Measurements from ENCODE around the gene AOC1.

Gene AOC1

GRCh38 chr7:150866932-150867564 lies 14.7 kb downstream of the AOC1 start:
- no peak for DNase-seq (ENCODE audit: low read depth)
- TF ChIP-seq, protein P1, sequence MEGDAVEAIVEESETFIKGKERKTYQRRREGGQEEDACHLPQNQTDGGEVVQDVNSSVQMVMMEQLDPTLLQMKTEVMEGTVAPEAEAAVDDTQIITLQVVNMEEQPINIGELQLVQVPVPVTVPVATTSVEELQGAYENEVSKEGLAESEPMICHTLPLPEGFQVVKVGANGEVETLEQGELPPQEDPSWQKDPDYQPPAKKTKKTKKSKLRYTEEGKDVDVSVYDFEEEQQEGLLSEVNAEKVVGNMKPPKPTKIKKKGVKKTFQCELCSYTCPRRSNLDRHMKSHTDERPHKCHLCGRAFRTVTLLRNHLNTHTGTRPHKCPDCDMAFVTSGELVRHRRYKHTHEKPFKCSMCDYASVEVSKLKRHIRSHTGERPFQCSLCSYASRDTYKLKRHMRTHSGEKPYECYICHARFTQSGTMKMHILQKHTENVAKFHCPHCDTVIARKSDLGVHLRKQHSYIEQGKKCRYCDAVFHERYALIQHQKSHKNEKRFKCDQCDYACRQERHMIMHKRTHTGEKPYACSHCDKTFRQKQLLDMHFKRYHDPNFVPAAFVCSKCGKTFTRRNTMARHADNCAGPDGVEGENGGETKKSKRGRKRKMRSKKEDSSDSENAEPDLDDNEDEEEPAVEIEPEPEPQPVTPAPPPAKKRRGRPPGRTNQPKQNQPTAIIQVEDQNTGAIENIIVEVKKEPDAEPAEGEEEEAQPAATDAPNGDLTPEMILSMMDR (IDR thresholded peaks at IDR 0.05; ENCODE audit: control insufficient read depth, extremely low read depth, insufficient read depth), result no peak
- no peak overlapping the region for H3K4me3 ChIP-seq (ENCODE audit: low read depth, low read length)

DNA sequence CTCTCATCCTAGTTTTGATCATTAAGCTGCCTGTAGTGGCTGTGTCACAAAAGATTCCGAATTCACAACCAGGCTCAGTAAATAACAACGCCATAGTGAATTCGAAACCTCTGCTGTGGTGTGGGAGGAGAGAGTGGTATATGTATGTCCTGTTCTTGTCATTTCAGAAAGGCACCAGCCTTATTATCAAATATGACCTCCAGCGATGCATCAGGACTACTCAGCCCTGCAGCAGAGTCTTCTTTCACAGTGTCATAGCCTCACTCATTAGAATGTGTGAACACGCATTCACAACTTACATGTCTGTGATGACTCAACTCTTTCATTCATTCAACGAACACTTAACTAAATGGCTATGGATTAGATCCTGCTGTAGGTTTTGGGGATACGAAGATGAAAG lies 15.3 kb downstream of the AOC1 start:
- TF ChIP-seq, protein P1 (IDR thresholded peaks at IDR 0.05; ENCODE audit: control insufficient read depth, extremely low read depth, insufficient read depth), result no peak

DNA sequence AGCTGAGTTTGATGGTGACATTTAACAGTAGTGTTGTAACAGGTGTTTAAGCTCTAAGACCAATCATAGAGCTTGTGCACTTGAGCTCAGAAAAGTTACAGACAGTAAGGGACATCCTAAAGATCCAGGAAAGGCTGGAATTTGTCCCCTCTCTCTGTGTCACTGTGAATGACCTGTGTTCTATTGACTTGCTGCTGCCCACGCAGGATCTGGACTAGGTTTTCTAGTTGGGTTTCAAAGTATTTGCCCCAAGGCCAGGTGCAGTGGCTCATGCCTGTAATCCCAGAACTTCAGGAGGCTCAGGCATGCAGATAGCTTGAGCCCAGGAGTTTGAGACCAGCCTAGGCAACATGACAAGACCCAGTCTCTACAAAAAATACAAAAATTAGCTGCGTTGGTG lies 17.1 kb downstream of the AOC1 start:
- TF ChIP-seq, protein P1 (IDR thresholded peaks at IDR 0.05; ENCODE audit: control insufficient read depth, extremely low read depth, insufficient read depth), result no peak
- no peak for DNase-seq (ENCODE audit: low read depth)
- H3K4me3 ChIP-seq (ENCODE audit: low read depth, low read length), result no peak overlapping the region

More for the DNA sequence above, 15.3 kb downstream of the AOC1 start:
- no peak for DNase-seq (ENCODE audit: low read depth)
- H3K4me3 ChIP-seq (ENCODE audit: low read depth, low read length), result no peak overlapping the region

- no peak overlapping the region for H3K4me3 ChIP-seq (ENCODE audit: low read depth, low read length)
- DNase-seq (ENCODE audit: low read depth), result no peak
- TF ChIP-seq, protein P1 (IDR thresholded peaks at IDR 0.05; ENCODE audit: control insufficient read depth, extremely low read depth, insufficient read depth), result no peak
Measured at GRCh38 chr7:150871601-150872000, 19.3 kb downstream of the AOC1 start.

DNA sequence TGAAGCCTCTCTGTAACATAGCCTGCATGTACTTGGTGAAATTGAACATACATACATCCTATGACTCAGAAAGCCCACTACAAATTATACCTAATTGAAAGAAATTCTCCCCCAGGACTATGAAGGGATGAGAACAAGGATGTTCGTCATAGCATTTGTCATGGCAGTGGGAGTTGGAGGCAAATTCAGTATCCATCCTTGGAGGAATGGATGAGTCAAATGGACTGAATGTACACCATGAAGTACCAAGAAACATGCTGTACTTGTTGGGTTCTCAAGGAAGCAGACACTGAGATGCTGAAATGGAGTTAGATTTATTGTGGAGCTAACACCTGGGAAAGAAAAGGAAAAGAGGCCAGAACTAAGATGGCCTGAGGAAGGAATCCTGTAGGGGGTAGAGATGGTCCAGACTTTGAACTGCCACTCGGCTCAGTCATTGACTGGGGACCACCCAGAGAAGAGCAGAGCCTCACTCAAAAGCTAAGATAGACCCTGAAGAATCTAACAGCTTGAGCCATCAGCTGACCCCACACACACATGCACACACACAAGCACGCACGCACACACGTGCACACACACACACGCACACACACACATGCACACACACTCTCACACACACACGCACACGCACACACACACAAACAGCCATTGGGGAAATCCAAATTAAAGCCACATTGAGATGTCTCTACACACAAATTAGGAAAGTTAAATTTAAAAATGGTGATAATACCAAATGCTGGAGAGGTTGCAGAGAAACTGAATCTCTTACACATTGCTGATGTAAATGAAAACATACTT lies 22.3 kb downstream of the AOC1 start:
- H3K4me3 ChIP-seq (ENCODE audit: low read depth, low read length), result no peak overlapping the region
- TF ChIP-seq, protein P1 (IDR thresholded peaks at IDR 0.05; ENCODE audit: control insufficient read depth, extremely low read depth, insufficient read depth), result no peak
- DNase-seq (ENCODE audit: low read depth), result no peak

DNA sequence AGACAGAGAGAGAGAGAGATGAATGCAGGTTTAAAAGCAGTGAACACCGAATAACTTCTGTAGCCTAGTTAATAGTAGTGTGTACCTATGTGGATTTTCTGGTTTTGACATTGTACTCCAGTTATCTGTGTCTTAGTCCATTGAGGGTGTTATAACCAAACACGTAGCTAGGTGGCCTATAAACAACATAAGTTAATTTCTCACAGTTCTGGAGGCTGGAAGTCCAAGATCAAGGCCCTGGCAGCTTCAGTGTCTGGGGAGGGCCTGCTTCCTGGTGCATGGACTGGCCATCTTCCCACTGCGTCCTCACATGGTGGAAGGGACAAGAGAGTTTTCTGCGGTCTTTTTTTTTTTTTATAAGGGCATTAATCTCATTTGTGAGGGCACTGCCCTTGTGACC lies 23.5 kb downstream of the AOC1 start:
- peak; percentile 2 for DNase-seq (ENCODE audit: low read depth)

More for the DNA sequence above, 23.5 kb downstream of the AOC1 start:
- TF ChIP-seq, protein P1 (IDR thresholded peaks at IDR 0.05; ENCODE audit: control insufficient read depth, extremely low read depth, insufficient read depth), result no peak
- H3K4me3 ChIP-seq (ENCODE audit: low read depth, low read length), result no peak overlapping the region

Measured in LNCaP clone FGC (cell line).